C4-2B (cell line): ENCODE data around the gene OXLD1.

Experiments
- H3K27ac ChIP-seq: fragments of 450-650 bp; 2 replicates; pipeline ENCODE4 v1.5.1; 2017
- ZFX ChIP-seq: fragments of 450-650 bp; IDR thresholded peaks from 2 replicates; pipeline ENCODE4 v1.6.1; 2017
- TF ChIP-seq, protein P1 (sequence below): fragments of 450-650 bp; conservative IDR thresholded peaks from 2 replicates; pipeline ENCODE4 v1.5.1; 2017; ENCODE audit warnings: mild to moderate bottlenecking

The OXLD1 gene

DNA sequence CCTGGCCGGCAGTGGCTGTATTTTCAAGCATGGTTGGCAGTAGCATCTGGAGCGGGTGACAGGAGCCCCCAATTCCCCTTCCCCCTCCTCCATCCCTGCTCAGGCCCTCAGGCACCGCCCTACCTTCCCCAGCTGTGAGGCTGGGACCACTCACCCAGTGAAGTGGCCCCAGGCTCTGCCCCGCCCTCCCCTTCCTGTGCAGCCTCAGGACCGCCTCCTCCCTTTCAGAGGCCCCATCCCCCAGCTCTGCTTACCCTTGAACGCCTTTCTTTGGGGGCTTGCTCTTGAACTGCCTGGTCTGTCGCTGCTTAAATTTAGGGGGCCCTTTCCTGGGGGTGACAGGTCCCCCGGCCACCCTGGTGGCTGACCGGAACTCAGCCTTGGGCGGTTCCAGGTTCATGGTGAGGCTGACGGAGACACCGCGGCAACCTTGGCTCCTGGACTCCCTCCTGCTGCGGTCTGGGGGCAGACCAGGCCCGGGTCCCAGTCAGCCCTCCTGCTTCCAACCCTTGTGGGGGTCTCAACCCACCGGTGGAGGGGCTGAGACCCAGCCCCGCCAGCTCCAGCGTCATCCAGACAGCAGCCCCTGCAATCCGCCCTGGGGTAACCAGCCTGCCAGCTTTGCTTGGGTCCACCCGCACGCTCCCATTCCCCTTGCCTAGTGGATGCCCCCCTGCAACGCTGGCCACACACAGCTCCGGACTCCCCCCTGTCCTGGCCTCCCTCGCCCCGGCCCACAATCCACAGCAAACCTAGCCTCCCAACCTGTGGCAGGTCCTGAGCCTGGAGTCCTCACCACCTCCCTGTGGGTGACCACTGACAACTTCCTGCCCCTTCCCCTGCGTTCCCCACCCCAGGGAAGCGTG, 13.3 kb downstream of the OXLD1 start:
- H3K27ac ChIP-seq, result no peak overlapping the region
- no peak for TF ChIP-seq ZFX
- TF ChIP-seq, protein P1, sequence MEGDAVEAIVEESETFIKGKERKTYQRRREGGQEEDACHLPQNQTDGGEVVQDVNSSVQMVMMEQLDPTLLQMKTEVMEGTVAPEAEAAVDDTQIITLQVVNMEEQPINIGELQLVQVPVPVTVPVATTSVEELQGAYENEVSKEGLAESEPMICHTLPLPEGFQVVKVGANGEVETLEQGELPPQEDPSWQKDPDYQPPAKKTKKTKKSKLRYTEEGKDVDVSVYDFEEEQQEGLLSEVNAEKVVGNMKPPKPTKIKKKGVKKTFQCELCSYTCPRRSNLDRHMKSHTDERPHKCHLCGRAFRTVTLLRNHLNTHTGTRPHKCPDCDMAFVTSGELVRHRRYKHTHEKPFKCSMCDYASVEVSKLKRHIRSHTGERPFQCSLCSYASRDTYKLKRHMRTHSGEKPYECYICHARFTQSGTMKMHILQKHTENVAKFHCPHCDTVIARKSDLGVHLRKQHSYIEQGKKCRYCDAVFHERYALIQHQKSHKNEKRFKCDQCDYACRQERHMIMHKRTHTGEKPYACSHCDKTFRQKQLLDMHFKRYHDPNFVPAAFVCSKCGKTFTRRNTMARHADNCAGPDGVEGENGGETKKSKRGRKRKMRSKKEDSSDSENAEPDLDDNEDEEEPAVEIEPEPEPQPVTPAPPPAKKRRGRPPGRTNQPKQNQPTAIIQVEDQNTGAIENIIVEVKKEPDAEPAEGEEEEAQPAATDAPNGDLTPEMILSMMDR, result no peak

GRCh38 chr17:81651692-81652091, 14.7 kb downstream of the OXLD1 start:
- TF ChIP-seq ZFX, result no peak
- TF ChIP-seq, protein P1, result no peak
- H3K27ac ChIP-seq, result no peak overlapping the region

GRCh38 chr17:81650951-81651350, 15.5 kb downstream of the OXLD1 start:
- no peak overlapping the region for H3K27ac ChIP-seq
- TF ChIP-seq, protein P1, result no peak
- no peak for TF ChIP-seq ZFX

- no peak overlapping the region for H3K27ac ChIP-seq
- TF ChIP-seq, protein P1, result no peak
- no peak for TF ChIP-seq ZFX
Measured at GRCh38 chr17:81648707-81649085, 17.7 kb downstream of the OXLD1 start.

DNA sequence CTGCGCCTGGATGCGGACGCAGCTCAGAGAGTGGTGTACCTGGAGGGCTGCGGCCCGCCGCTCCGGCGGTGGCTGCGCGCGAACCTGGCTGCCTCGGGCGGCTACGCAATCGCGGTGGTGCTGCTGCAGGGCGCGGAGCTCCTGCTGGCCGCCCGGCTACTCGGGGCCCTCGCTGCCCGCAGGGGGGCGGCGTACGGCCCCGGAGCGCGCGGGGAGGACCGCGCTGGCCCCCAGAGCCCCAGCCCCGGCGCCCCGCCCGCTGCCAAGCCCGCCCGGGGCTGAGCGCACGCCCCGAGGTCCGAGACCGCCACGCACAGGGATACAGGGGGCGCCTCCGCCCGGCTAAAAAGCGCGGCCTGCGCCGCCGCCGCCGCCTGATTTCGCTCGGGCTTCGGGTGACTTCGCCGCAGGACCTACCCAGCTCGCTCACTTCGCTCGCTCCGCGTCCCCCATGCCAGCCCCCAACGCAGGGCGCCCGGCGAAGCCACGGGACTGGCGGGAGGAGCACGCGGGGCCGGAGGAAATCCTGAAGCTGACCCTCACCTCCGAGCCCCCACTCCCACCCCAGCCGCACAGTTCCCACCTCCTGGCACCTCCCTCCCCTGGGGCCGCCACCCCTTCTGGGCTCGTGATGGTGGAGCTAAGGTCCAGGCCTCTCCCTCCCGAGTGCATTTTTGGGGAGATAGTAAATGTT, 18.2 kb downstream of the OXLD1 start:
- no peak overlapping the region for H3K27ac ChIP-seq
- TF ChIP-seq, protein P1, result no peak
- no peak for TF ChIP-seq ZFX

DNA sequence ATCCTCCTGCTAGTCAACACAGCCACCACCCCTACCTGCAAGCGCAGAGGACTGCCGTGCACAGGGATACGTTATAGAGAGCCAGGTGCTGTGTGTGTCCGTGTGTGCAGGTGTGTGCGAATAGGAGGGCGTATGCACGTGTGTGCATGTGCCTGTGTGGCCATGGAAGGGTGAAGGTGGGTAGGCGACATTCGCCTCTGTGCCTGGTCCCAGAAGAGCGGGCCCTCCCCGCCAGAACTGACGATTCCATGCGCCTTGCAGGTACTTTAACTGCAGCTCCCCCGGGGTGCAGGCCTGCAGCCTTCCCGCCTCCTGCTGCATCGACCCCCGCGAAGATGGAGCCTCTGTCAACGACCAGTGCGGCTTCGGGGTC, 18.8 kb downstream of the OXLD1 start:
- no peak for TF ChIP-seq ZFX
- TF ChIP-seq, protein P1, result no peak

DNA sequence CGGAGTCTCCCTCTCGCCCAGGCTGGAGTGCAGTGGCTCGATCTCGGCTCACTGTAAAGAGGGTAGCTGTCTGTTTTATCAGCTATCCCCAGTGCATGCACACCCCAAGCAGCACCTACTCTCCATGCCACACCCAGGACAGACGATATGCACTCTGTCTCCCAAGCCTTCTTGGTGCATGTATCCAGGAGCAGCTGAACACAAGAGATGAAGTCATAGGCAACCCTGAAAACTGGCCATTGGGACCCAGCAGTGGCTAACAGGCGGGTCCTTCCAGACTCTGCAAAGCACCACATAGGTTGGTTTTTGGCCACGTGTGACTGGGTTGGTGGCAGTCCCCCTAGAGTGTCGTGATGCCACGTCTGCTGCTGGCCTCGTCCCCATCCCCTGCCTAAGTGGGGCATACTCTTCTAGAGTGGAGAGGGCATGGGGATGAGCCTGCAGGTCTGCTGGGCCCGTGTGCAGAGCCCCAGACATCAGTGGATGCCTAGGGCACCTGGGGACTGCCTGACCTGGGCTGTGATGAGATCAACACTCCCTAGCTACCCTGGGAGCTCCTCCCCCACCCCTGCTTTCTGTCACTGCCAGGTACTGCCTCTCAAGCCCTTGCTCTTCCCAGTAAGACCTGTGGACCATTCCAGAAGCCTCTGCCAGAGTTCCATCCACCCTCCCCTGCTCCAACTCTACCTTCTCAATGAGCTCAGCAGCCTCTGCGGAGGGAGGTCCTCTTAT, 19.4 kb downstream of the OXLD1 start:
- TF ChIP-seq ZFX, result no peak
- TF ChIP-seq, protein P1, result no peak
- no peak overlapping the region for H3K27ac ChIP-seq

More for the DNA sequence above, 18.8 kb downstream of the OXLD1 start:
- no peak overlapping the region for H3K27ac ChIP-seq
